Neural cell (in vitro differentiated cells): ENCODE results near the gene MCFD2. TPM values are rescaled to one million over a fixed set of nuclear protein-coding genes. Genes with fewer than 3 reads are reported as not detected.

Source experiments
- H2AFZ ChIP-seq: fragments of 200-600, 300-800 bp; sonication (generic), shearing (Covaris generic); 2 replicates; pipeline ENCODE4 v1.6.0; 2014; ENCODE audit warnings: low read depth, mild to moderate bottlenecking, antibody characterized with exemption, low read length, moderate library complexity
- H3F3A ChIP-seq: fragments of 200-600 bp; shearing (Covaris generic); 2 replicates; pipeline ENCODE4 v1.6.1; 2016; ENCODE audit warnings: mild to moderate bottlenecking, moderate library complexity, mixed read lengths, antibody characterized with exemption, low read length; ENCODE audit not compliant: insufficient read depth, poor library complexity, severe bottlenecking
- H3K27ac ChIP-seq: fragments of 200-600, 300-800 bp; sonication (generic), shearing (Covaris generic); 2 replicates; pipeline ENCODE4 v1.5.1; 2014; ENCODE audit warnings: mild to moderate bottlenecking, low read length, moderate library complexity
- H3K27me3 ChIP-seq: fragments of 300-800, 200-600 bp; sonication (generic), shearing (Covaris generic); 2 replicates; pipeline ENCODE4 v1.6.0; 2014; ENCODE audit warnings: mild to moderate bottlenecking, low read depth, low read length, moderate library complexity; ENCODE audit not compliant: insufficient read depth
- H3K36me3 ChIP-seq: fragments of 300-800, 200-600 bp; sonication (generic), shearing (Covaris generic); 2 replicates; pipeline ENCODE4 v1.5.1; 2014; ENCODE audit warnings: mild to moderate bottlenecking, antibody characterized with exemption, low read length, moderate library complexity; ENCODE audit not compliant: insufficient read depth
- H3K4me2 ChIP-seq: fragments of 300-800, 200-600 bp; sonication (generic), shearing (Covaris generic); 2 replicates; pipeline ENCODE4 v1.6.0; 2014; ENCODE audit warnings: mild to moderate bottlenecking, low read length
- H3K4me3 ChIP-seq: fragments of 300-800, 200-600 bp; sonication (generic), shearing (Covaris generic); 2 replicates; pipeline ENCODE4 v1.5.1; 2014; ENCODE audit warnings: mild to moderate bottlenecking, low read length, moderate library complexity
- H3K79me2 ChIP-seq: fragments of 200-600 bp; shearing (Covaris generic); replicated peaks from 2 replicates; pipeline ENCODE4 v1.6.0; 2014; ENCODE audit warnings: mild to moderate bottlenecking, low read length, moderate library complexity; ENCODE audit not compliant: insufficient read depth
- H3K9ac ChIP-seq: fragments of 300-800, 200-600 bp; sonication (generic), shearing (Covaris generic); 2 replicates; pipeline ENCODE4 v1.6.1; 2016; ENCODE audit warnings: mild to moderate bottlenecking, low read length, mixed read lengths
- H3K9me2 ChIP-seq: fragments of 200-600 bp; shearing (Covaris generic); 2 replicates; pipeline ENCODE4 v1.6.1; 2016; ENCODE audit warnings: mild to moderate bottlenecking, low read length, mixed read lengths; ENCODE audit not compliant: insufficient read depth
- H3K9me3 ChIP-seq: fragments of 200-600, 300-800 bp; sonication (generic), shearing (Covaris generic); 2 replicates; pipeline ENCODE4 v1.6.1; 2016; ENCODE audit warnings: mild to moderate bottlenecking, mixed run types, low read length, moderate library complexity, mixed read lengths
- H4K20me1 ChIP-seq: fragments of 200-600 bp; shearing (Covaris generic); 2 replicates; pipeline ENCODE4 v1.6.1; 2016; ENCODE audit warnings: mild to moderate bottlenecking, mixed run types; ENCODE audit not compliant: insufficient read depth
- CTCF ChIP-seq: fragments of 450-650 bp; IDR thresholded peaks from 2 replicates; pipeline ENCODE4 v1.5.1; 2014; ENCODE audit warnings: antibody characterized with exemption, mild to moderate bottlenecking, moderate library complexity; ENCODE audit not compliant: poor library complexity, severe bottlenecking
- EP300 ChIP-seq: fragments of 450-650 bp; conservative IDR thresholded peaks from 2 replicates; pipeline ENCODE4 v1.6.1; 2014; ENCODE audit warnings: antibody characterized with exemption, mild to moderate bottlenecking, moderate library complexity; ENCODE audit not compliant: poor library complexity, severe bottlenecking
- EZH2 ChIP-seq: fragments of 200-600, 300-800 bp; shearing (Covaris generic), sonication (generic); IDR thresholded peaks from 2 replicates; pipeline ENCODE4 v1.6.1; 2014; ENCODE audit warnings: antibody characterized with exemption, low read length, borderline replicate concordance, mild to moderate bottlenecking; ENCODE audit not compliant: insufficient read depth, poor library complexity, severe bottlenecking
- MXI1 ChIP-seq: fragments of 450-650 bp; conservative IDR thresholded peaks from 2 replicates; pipeline ENCODE4 v1.6.1; 2014; ENCODE audit warnings: antibody characterized with exemption, mild to moderate bottlenecking; ENCODE audit not compliant: poor library complexity, severe bottlenecking
- POLR2AphosphoS5 ChIP-seq: IDR thresholded peaks from 2 replicates; pipeline ENCODE4 v1.6.1; 2012
- RAD21 ChIP-seq: fragments of 450-650 bp; conservative IDR thresholded peaks from 2 replicates; pipeline ENCODE4 v1.6.1; 2014; ENCODE audit warnings: antibody characterized with exemption, mild to moderate bottlenecking, moderate library complexity
- REST ChIP-seq: IDR thresholded peaks from 2 replicates; pipeline ENCODE4 v1.6.1; 2012; ENCODE audit warnings: borderline replicate concordance
- SMC3 ChIP-seq: fragments of 450-650 bp; conservative IDR thresholded peaks from 2 replicates; pipeline ENCODE4 v1.6.1; 2014; ENCODE audit warnings: antibody characterized with exemption, mild to moderate bottlenecking, moderate library complexity; ENCODE audit not compliant: poor library complexity
- TAF1 ChIP-seq: IDR thresholded peaks from 2 replicates; pipeline ENCODE4 v1.6.1; 2012; ENCODE audit warnings: low read depth
- polyA plus RNA-seq: library from polyadenylated mRNA; depleted of rRNA; stranded (reverse); fragments of >200 nt; gene quantifications from 2 replicates; pipeline ENCODE4 v1.2.3, GENCODE V29; 2014

MCFD2 gene
- polyA plus RNA-seq, 1 donor from 2014 or later: 78.8 TPM

GRCh38 chr2:46878240-46878877 is 37.2 kb downstream of the MCFD2 start:
- H3K4me2 ChIP-seq: no peak overlapping the region
- H3K9ac ChIP-seq: no peak overlapping the region
- H3K36me3 ChIP-seq: no peaks in the 10 kb centered on the region
- H3K27me3 ChIP-seq: no peaks in the 10 kb centered on the region
- no peaks in the 10 kb centered on the region for H3K79me2 ChIP-seq
- no peaks in the 10 kb centered on the region for H3K9me3 ChIP-seq
- no peaks in the 10 kb centered on the region for H3F3A ChIP-seq
- no peak overlapping the region for H3K4me3 ChIP-seq
- H3K9me2 ChIP-seq: no peaks in the 10 kb centered on the region
- H2AFZ ChIP-seq: no peak overlapping the region
- TF ChIP-seq CTCF: no peak
- no peak for TF ChIP-seq EZH2
- no peak for TF ChIP-seq MXI1
- no peak for TF ChIP-seq POLR2AphosphoS5
- no peak for TF ChIP-seq EP300
- TF ChIP-seq TAF1: no peak
- TF ChIP-seq SMC3: no peak
- H4K20me1 ChIP-seq: no peaks in the 10 kb centered on the region
- H3K27ac ChIP-seq: no peak overlapping the region

GRCh38 chr2:46877619-46878113 is 37.9 kb downstream of the MCFD2 start:
- no peaks in the 10 kb centered on the region for H3K79me2 ChIP-seq
- H3K4me3 ChIP-seq: no peak overlapping the region
- H3K9me3 ChIP-seq: no peaks in the 10 kb centered on the region
- no peak overlapping the region for H2AFZ ChIP-seq
- H3K9ac ChIP-seq: no peak overlapping the region
- TF ChIP-seq CTCF: no peak
- TF ChIP-seq EP300: no peak
- TF ChIP-seq RAD21: no peak
- TF ChIP-seq TAF1: no peak
- TF ChIP-seq POLR2AphosphoS5: no peak
- no peak for TF ChIP-seq REST
- TF ChIP-seq MXI1: no peak
- H3K9me2 ChIP-seq: no peaks in the 10 kb centered on the region
- no peaks in the 10 kb centered on the region for H3K27me3 ChIP-seq
- H3K27ac ChIP-seq: no peak overlapping the region
- H3K4me2 ChIP-seq: no peak overlapping the region
- H3K36me3 ChIP-seq: no peaks in the 10 kb centered on the region
- no peaks in the 10 kb centered on the region for H3F3A ChIP-seq
- H4K20me1 ChIP-seq: no peaks in the 10 kb centered on the region
